Kidney glomerular epithelial cell (primary cell): ENCODE results near the gene ZBTB40.

Source experiments
- DNase-seq: peaks from one replicate; lab custom pipeline; 2025; lab: John Stamatoyannopoulos, UW

The ZBTB40 gene

DNA sequence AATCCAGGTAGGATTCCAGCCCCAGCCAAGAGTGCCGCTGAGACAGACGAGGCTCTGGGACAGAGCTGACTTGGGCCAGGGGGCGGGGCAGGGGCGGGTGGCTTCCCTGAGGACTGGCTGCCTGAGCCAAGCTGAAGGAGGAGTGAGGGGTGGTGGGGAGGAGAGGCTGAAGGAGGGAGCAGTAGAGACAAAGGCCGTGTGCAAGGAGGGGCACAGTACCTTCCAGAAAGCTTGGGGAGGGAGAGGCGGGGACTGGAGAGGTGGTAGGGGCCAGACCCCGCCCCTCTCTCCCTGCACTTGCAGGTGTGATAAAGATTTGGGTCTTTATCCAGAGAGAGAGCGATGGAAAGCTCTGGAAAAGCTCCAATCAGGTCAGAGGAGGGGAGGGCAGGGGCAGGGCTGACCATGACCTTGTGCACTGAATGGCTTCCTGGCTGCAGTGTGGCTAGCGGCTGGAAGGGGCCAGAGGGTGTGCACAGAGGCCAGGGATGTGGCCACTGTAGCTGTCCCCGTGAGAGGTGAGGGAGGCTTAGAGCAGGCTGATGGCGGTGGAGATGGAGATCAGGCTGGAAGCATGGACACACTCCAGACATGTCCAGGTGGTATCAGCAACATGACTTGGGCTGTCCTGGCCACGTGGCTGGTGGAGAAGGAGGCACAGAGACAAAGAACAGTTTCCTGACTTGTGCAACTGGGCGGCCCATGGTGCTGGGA is 104.9 kb downstream of the ZBTB40 start:
- no peak for DNase-seq

DNA sequence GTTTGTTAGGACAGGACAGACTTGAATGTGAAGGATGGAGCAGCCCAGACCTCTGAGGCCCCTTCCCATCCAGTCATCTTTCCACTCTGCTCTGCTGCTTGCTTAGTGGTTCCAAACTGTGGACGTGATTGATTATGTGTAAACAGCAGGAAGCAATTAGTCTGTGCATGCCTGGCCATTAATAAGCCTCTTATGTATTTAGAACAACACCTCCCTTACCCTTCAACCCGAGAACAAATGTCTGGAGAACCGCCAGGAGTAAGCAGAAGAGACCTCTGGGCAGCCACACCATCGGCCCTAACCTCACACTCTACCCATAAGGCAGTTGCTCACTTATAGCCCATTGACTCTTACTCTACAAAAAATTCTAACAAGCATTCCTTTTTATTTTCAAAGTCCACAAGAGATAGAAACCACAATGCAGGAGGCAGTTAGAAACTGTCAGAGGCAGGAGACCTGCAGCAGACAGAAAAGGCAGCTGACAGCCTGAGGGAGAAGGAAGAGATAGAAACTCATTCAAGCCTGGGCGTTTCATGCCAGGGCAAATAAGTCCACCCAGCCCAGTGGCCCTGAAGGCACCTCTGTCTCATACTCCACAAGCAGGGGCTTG is 105.8 kb downstream of the ZBTB40 start:
- no peak for DNase-seq

DNA sequence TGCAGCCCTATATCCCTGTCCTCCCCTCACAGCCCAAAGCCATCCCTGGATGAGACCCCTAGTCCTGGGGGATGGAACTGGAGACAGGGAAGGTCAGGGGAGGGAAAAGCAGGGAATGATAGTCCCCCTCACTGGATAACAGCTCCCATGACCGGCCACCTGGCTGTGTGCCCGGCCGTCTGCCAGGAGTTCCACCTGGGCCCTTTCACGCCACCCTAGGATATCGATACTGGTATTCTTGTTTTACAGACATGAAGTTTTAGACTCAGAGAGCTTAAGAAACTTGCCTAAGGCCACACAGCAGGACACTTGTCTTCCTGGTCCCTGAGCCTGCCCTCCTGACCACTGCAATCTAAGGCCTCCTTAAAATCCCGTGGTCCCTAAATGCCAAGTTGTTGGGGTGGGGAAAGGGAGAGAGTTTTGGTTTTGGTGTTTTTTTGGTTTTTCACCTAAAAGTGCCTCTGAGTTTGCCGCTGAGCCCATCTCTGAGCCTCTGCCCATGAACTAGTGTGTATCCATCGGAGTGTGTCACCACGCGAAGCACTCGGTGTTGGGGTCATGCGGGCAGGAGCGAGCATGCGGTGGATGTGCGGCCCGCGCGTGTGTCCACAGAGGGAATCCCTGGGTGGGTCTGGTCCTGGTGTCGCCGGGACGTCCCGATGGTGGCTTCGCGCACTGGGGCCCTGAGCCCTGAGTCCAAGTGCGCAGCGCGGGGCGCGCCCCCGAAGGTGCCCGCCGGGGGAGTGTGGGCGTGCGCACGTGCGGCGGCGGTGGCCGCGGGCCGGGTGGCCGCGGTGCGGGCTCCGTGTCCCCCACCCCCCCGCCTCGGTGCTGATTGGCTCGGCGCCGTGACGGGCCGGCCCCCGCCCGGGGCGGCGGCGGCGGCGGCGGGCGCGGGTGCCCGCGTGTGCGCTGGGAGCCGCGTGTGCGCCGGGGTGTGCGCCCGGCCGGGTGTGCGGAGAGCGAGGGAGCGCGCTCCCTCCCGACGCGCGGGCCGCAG is 111.2 kb downstream of the ZBTB40 start, which contains the start of gene EPHA8:
Gene EPHA8 (plus strand): TSS at position 906 of the 1,000 bp plus-strand sequence. CDS start 147 bp downstream, outside the sequence.
- DNase-seq = no peak

DNA sequence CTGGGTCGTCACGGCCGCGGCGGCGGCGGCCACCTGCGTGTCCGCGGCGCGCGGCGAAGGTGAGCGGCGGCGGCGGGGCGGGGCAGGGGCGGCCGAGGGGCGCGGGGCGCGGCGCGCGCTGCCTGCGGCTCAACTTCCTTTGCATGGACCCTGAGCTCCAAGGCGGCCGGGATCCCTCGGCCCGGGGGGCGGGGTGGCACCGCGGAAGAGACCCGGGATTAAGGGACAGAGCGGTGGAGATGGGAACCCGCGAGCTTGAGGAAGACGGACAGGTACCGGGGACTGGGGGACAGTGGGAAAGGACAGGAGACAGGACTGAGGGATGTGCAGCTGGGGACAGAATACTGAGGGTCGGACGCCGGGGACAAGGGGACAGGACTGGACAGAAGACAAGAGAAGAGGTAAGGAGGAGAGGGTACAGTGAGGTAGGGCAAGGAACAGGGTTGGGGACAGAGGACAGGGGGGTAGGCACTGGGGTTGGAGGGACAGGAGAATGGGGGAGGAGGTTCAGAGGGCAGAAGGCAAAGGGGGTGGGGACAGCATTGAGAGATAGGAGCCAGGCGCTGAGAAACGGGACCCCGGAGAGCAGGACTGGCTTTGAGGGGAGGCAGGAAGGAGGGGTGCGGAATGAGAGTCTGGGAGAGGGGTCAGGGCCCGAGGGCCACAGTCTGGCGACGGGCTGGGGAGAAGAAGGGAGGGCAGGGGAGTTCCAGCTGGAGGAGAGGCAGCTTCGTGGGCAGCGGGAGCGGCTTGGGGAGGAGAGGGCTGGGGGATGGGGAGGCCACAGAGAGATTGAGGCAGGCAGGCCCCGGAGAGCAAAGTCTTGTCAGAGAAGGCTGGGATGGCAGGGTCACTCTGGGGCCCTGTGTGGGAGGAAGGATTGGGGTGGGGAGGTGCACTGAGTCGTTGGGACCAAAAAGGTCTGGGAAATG is 112.3 kb downstream of the ZBTB40 start:
- DNase-seq = no peak

DNA sequence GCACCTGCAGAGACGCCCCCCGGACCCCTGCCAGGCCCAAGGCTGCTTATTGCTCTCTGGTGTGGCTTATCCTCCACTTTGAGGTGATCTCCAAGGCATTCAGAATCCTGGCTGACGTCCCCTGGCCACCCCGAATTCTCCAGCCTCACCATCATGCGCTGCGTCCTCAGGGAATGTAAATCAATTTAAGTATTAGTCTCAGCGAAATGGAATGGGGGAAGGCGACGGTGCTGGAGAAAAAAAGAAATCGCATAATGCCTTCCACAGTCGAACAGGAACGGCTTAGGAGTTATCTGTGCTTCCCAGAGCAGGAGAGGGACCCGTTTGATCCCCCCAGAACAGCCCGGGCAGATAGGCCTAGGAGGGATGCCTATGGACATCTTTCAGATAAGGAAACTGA is 114.5 kb downstream of the ZBTB40 start:
- no peak for DNase-seq

DNA sequence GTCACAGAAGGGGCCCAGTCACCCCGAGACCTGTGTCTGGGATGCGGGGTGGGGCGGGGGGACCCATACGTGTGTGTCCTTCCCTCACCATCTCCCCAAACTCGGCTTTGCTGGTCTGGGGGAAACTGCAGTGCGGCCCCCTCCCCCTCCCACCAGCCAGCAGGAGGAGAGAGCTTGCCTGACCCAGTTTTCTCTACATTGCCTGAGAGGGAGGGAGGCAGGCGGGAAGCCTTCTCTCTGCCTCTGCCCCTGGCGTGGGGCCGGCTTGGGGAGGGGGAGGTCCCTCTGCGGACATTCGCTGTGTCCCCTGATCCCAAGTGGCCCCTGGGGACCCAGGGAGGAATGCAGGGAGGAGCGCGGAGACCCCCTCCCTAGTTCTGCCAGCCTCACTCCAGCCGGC is 115.5 kb downstream of the ZBTB40 start:
- DNase-seq = no peak

DNA sequence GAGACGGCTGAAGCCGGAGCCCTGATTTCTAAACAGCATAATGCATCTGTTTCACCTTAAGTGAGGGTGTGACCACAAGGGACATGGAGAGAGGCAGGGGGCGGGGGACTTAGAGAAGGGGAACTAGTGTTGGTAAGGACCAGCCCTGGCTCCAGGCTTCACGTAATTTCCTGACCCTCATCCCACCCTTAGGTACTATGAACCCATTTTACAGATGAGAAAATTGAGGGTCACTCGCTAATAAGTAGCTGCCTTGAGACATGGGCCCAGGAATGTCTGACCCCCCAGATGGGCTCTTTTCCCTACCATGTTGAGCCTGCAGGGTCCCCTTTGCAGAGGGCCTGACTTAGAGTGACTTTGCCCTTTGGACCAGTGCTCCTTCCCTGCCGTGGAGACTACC is 116.3 kb downstream of the ZBTB40 start:
- DNase-seq = no peak

DNA sequence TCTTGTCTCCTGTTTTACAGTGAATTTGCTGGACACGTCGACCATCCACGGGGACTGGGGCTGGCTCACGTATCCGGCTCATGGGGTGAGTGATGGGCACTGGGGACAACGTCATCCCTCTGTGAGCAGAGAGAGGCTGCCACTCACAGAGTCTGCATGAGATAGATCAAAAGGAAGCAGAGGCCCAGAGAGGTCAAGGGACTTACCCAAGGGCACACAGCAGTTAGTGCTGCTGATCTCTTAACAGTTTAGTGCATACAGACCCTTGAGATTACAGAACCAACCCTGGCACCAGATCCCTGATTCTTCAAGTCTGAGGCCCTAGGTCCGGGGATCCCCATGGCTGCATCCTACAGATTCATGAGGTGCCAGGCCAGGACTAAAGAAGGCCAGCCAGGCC is 117.6 kb downstream of the ZBTB40 start:
- no peak for DNase-seq

DNA sequence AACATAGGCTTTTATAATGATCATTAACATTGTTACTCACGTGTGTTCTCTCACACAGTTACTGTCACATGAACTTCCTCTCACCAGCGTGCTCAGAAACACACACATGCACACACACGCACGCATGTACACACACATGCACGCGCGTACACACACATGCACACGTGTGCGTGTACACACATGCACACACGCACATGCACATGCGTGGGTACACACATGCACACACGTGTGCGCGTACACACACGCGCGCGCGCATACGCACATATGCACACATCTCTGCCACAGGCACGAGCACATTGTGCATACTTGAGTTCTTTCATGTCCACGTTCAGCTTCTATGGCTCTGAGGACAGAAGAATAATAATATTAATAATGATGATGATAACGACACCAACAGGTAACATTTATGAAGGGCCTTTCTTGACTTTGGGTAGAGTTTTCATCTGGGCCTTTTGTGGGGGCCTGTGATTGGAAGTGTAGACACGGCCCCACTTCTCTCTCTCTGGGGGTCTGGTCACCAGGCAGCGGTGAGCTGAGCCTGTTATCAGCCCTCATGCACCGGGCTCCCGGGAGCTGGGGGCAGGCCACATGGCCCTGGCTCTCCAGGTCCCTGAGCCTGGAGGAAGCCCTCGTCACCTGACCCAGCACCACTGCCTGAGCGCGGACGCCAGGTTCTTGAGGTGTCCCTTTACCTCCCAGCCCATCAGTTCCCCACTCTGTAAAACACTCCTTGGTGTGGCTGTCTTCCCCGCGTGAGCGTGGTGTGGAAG is 118.7 kb downstream of the ZBTB40 start:
- no peak for DNase-seq

DNA sequence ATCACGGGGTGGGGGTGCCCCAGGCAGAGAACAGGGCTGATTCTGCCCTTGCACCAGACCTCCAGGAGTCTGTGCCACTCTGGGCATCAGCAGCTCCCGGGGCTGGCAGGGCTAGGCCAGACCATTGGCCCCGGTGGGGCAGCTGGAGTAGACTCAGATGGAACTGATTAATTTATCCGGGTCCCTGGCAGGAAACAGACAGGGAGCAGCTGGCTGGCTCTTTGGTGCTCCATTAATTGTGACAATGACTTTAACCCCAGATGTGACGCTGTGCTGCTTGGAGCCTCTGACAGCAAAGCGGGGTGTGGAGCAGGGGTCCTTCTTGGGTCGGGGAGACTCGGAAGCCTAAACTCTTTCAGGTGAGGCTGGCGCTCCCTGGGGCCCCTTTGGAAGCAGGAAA is 121.2 kb downstream of the ZBTB40 start:
- DNase-seq = no peak

DNA sequence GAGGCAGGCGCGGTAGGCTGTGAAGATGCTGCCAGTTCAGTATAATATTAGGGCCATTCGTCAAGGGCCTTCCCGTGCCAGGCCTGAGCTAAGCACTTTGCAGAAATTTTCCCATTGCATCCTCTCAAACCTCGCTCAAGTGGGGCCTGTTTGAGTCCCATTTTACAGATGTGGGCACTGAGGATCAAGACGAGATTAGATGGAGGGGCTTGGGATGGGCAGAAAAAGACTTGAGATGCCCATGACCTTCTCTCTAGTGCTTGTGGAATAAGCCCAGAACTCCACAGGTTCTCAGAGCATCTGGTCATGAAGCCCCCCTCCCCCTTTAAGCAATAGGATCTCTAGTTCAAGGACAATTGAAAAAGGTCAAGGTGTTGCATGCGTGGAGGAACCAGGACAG is 121.6 kb downstream of the ZBTB40 start:
- DNase-seq = no peak

DNA sequence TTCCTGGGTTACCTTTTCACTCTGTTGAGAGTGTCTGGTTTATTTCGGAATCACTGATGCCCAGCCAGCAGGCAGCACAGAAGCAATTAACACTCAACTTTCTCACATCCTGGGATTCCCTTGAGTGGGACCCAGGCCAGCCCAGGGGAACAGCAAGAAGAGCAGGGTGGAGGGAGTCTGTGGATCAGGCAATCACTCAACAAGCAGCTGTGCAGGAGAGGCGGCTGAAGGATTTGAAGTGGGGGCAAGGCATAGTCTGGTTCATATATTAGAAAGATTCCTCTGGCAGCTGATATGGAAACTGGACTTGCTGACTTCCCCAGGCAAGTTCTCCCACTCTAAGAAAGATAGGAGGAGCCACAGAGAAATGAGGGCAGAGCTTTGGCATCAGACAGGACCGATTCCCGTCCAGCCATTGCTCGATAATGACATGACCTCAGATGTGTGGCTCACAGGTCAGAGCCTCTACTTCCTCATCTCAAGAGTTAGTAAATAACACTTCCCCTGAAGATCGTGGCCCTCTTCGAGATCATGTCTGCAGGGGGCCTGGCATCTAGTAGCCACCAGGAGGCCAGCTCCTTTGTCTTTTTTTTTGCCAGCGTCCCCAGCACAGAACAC is 124.0 kb downstream of the ZBTB40 start:
- DNase-seq = no peak

DNA sequence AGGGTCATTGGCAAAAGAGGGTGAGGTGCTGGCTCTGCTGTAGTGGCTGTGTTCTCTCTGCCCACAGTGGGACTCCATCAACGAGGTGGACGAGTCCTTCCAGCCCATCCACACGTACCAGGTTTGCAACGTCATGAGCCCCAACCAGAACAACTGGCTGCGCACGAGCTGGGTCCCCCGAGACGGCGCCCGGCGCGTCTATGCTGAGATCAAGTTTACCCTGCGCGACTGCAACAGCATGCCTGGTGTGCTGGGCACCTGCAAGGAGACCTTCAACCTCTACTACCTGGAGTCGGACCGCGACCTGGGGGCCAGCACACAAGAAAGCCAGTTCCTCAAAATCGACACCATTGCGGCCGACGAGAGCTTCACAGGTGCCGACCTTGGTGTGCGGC is 124.5 kb downstream of the ZBTB40 start:
- no peak for DNase-seq

DNA sequence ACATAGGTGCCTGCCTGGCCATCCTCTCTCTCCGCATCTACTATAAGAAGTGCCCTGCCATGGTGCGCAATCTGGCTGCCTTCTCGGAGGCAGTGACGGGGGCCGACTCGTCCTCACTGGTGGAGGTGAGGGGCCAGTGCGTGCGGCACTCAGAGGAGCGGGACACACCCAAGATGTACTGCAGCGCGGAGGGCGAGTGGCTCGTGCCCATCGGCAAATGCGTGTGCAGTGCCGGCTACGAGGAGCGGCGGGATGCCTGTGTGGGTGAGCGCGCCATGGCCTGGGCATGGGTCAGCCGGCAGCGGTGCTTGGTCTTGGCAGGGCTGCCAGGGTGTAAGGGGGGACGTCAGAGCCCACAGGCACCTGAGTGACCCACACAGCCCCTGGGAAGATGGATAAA is 125.0 kb downstream of the ZBTB40 start:
- no peak for DNase-seq

DNA sequence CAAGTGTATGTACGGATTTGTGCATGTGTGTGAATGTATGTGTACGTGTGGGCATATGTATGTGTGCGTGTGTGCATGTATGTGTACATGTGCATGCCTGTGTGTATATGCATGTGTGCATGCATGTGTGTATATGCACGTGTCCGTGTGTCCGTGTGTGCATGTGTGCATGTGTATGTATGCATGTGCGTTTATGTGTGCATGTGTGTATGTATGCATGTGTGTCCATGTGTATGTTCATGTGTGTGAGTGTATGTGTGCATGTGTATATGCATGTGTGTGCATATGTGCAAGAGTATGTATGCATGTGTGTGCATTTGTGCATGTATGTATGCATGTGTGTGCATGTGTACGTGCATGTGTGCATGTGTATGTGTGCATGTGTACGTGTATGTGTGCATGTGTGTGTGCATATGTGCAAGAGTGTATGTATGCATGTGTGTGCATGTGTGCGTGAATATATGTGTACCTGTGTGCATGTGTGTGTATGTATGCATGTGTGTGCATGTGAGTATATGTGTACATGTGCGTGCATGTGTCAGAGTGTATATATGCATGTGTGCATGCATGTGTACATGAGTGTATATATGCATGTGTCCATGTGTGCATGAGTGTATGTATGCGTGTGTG is 127.2 kb downstream of the ZBTB40 start:
- DNase-seq = no peak

DNA sequence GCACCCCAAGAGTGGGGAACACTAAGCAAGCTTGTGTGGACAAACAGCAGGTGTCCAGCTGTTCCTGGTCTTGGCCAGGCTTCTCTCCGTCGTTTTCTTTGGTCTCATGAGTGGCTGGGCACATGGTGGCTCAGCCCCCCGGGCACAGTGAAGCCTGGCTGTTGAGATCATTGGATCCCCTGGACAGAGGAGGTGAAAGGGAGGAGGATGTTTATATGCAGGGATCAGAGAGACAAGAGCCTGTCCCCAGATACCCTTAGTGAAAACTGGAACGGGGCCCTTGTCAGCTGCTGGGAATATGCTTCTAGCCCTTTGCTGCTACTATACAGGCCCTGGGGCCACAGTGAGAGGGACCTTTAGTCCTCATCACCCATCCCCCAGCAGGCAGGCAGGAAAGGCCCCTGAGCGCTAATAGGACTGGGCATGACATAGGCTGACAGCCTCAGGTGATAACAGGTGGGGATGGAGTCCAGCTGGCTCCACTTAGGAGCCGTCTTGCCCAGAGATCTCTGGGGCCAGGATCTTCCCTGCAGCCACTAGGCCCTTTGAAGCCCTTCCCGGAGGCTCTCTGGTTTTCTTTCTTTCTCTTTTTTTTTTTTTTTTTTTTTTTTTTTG is 128.0 kb downstream of the ZBTB40 start:
- no peak for DNase-seq
